Osteoblast (primary cell): ENCODE measurements around the gene NXPH4. TPM values are rescaled to one million over a fixed set of nuclear protein-coding genes. Genes with fewer than 3 reads are reported as not detected.
A peak's percentile ranks its signal among the peaks of the same experiment; 100 is the strongest.

Experiments used
- DNase-seq: peaks from one replicate; pipeline ENCODE4 v3.0.0; 2011; ENCODE audit warnings: low spot score, mixed read lengths; ENCODE audit not compliant: insufficient read length; ENCODE audit errors: missing footprints
- H2AFZ ChIP-seq: 2 replicates; pipeline ENCODE4 v1.6.0; 2011; ENCODE audit warnings: mild to moderate bottlenecking, low read length
- H3K27ac ChIP-seq: 2 replicates; pipeline ENCODE4 v1.5.1; 2011; ENCODE audit warnings: mild to moderate bottlenecking, low read depth, low read length, moderate library complexity
- H3K27me3 ChIP-seq: 2 replicates; pipeline ENCODE4 v1.6.0; 2012; ENCODE audit warnings: mild to moderate bottlenecking, control low read depth, inconsistent platforms, low read length, moderate library complexity; ENCODE audit not compliant: insufficient read depth
- H3K36me3 ChIP-seq: 2 replicates; pipeline ENCODE4 v1.5.1; 2011; ENCODE audit warnings: mild to moderate bottlenecking, low read length, control low read depth, moderate library complexity; ENCODE audit not compliant: insufficient read depth
- H3K4me1 ChIP-seq: 2 replicates; pipeline ENCODE4 v1.5.1; 2011; ENCODE audit warnings: mild to moderate bottlenecking, low read length, control low read depth, moderate library complexity; ENCODE audit not compliant: insufficient read depth
- H3K4me2 ChIP-seq: 2 replicates; pipeline ENCODE4 v1.6.0; 2011; ENCODE audit warnings: mild to moderate bottlenecking, low read length; ENCODE audit not compliant: insufficient read depth
- H3K4me3 ChIP-seq: fragments of 200-600 bp; sonication (generic); 3 replicates; pipeline ENCODE4 v1.5.1; 2012; ENCODE audit warnings: mild to moderate bottlenecking, low read length, inconsistent platforms; ENCODE audit not compliant: insufficient read depth
- H3K79me2 ChIP-seq: 2 replicates; pipeline ENCODE4 v1.6.0; 2012; ENCODE audit warnings: mild to moderate bottlenecking, low read length, control low read depth, inconsistent platforms; ENCODE audit not compliant: insufficient read depth
- H3K9me3 ChIP-seq: 2 replicates; pipeline ENCODE4 v1.5.1; 2011; ENCODE audit warnings: low read depth, low read length, control low read depth
- H4K20me1 ChIP-seq: 2 replicates; pipeline ENCODE4 v1.6.0; 2012; ENCODE audit warnings: mild to moderate bottlenecking, low read length, control low read depth; ENCODE audit not compliant: insufficient read depth
- small RNA-seq: library from RNA; depleted of rRNA; stranded (forward); fragments of <200 nt; gene quantifications from one replicate; pipeline ENCODE3, GENCODE V24; 2012
- total RNA-seq: library from RNA; depleted of rRNA; stranded (reverse); fragments of >200 nt; gene quantifications from 2 replicates; pipeline ENCODE4 v1.2.3, GENCODE V29; 2012
- TF ChIP-seq, protein P1 (sequence below): IDR thresholded peaks from 2 replicates; pipeline ENCODE4 v1.5.1; 2011; ENCODE audit warnings: mild to moderate bottlenecking, low read depth, low read length, moderate library complexity; ENCODE audit errors: extremely low read depth

NXPH4 gene
- total RNA-seq, 1 donor = 1.1 TPM

DNA sequence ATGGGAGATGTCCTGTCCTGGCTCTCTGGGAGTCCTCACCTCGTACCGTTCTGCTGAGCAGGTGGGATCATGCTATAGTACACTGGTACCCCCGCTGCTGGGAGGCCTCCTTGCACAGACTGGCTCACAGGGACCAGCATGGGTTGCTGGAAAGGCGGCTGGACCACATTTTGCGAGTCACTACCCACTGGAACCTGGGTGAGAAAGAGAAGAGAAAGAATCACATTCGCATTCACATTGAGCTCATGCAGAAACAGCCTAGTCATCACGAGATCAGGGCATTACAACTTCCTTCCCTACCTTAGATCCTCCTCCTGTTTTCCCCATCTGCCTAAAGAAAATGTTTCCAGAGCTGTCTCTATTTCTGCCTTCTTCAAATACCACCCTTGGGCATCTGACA, 51.7 kb downstream of the NXPH4 start:
- no peak for DNase-seq
- no peak overlapping the region for H3K27ac ChIP-seq

DNA sequence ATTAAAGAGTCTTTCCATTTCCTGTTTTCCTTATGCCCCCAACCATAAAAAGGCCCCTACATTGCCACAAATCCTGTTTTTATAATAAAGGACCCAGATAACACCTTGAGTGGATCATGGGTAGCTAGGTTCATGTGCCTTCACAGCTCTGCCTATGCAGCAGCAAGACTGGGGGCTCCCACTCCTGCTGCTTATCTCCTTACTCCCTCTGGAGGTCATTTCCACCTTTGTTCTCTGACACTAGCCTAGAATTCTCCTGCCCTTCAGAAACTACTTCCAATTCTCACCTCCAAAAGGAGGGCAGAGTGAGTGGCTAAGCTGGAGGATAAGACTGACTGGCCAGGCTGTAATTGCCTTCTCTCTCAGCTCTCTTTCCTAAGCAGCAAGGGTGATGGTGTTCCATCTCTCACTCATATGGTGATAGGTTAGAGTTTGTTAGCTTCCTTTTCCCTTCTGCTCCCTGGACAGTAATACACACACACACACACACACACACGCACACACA, 54.4 kb downstream of the NXPH4 start:
- H4K20me1 ChIP-seq = no peaks in the 10 kb centered on the region
- no peaks in the 10 kb centered on the region for H3K27me3 ChIP-seq
- H3K4me1 ChIP-seq = peaks cover 8% of the 10 kb centered on the region
- TF ChIP-seq, protein P1, sequence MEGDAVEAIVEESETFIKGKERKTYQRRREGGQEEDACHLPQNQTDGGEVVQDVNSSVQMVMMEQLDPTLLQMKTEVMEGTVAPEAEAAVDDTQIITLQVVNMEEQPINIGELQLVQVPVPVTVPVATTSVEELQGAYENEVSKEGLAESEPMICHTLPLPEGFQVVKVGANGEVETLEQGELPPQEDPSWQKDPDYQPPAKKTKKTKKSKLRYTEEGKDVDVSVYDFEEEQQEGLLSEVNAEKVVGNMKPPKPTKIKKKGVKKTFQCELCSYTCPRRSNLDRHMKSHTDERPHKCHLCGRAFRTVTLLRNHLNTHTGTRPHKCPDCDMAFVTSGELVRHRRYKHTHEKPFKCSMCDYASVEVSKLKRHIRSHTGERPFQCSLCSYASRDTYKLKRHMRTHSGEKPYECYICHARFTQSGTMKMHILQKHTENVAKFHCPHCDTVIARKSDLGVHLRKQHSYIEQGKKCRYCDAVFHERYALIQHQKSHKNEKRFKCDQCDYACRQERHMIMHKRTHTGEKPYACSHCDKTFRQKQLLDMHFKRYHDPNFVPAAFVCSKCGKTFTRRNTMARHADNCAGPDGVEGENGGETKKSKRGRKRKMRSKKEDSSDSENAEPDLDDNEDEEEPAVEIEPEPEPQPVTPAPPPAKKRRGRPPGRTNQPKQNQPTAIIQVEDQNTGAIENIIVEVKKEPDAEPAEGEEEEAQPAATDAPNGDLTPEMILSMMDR = no peak
- no peak overlapping the region for H3K4me2 ChIP-seq
- no peak overlapping the region for H2AFZ ChIP-seq
- DNase-seq = no peak
- no peaks in the 10 kb centered on the region for H3K9me3 ChIP-seq
- no peaks in the 10 kb centered on the region for H3K79me2 ChIP-seq
- H3K4me3 ChIP-seq = no peak overlapping the region
- H3K36me3 ChIP-seq = peaks cover 40% of the 10 kb centered on the region
- H3K27ac ChIP-seq = no peak overlapping the region

More for the DNA sequence above, 51.7 kb downstream of the NXPH4 start:
- no peaks in the 10 kb centered on the region for H4K20me1 ChIP-seq
- no peaks in the 10 kb centered on the region for H3K27me3 ChIP-seq
- no peak overlapping the region for H3K4me2 ChIP-seq
- H3K4me1 ChIP-seq = peaks cover 11% of the 10 kb centered on the region
- peaks cover 40% of the 10 kb centered on the region for H3K36me3 ChIP-seq
- TF ChIP-seq, protein P1 = no peak
- H3K4me3 ChIP-seq = no peak overlapping the region
- H3K9me3 ChIP-seq = no peaks in the 10 kb centered on the region
- H2AFZ ChIP-seq = no peak overlapping the region
- no peaks in the 10 kb centered on the region for H3K79me2 ChIP-seq

DNA sequence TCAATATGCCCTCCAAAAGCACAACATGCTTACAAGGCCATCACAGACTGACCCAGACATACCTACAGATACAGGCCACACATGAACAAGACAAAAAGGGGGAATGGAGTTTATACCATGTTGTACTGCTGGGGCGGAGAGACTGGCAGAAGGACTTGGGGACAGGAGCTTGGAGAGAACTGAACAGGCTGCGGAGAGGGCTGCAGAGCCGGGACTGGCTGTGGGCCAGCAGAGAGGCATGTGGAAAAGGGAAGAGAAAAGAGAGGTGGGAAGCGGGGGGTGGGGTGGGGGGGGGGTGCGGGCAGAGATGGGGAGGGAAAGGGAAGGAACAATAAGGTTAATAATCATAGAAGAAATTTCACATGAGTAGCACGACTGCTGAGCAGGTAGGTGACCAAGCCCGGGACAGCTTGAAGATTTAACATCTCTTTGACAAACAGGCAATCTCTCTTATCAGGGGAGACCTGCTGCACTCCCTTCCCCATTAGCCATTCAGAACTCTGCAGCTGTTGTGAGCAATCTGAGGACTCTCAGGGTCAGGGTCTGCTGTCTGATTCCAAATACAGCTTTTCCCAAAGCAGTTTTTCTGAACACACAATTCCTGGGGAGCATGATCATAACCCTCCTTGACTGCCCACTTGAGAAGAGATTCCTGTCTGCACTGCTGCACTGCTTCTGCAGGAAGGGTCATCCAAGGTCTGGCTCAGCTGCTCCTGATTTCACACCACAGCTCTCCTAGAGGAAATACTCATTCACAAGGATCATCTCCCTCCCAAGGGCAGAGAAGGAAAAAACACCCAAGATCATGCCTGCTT, 56.0 kb downstream of the NXPH4 start:
- TF ChIP-seq, protein P1 = no peak
- no peak for DNase-seq
- Histone ChIP-seq H3K4me3 (no peak overlapping the region), H3K4me1 (peaks cover 8% of the 10 kb centered on the region), H3K4me2 (no peak overlapping the region), H3K9me3 (no peaks in the 10 kb centered on the region), H4K20me1 (no peaks in the 10 kb centered on the region), H2AFZ (no peak overlapping the region), H3K27ac (no peak overlapping the region), H3K79me2 (no peaks in the 10 kb centered on the region), H3K36me3 (peaks cover 34% of the 10 kb centered on the region), H3K27me3 (no peaks in the 10 kb centered on the region)

DNA sequence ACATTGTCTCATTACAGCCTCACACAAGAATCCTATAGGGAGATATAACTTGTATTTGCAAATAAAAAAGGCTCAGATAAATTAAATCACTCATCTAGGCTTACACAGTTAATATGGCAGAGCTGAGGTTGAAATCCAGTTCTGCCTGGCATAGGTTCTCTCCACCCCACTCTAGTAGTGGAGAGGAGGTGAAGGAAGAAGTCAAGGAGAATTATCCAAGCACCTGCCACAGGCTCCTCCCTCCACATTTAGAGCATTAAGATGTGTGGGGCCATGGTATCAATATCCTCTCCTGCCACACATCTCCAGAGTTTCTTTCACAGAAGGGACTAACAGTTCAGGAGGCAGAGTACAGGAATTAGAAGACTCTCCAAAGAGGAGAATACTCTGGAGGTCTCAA, 56.9 kb downstream of the NXPH4 start:
- no peak for DNase-seq
- Histone ChIP-seq H3K27ac (no peak overlapping the region), H3K4me1 (peaks cover 8% of the 10 kb centered on the region), H3K79me2 (no peaks in the 10 kb centered on the region), H3K4me3 (no peak overlapping the region), H3K9me3 (no peaks in the 10 kb centered on the region), H3K36me3 (peaks cover 37% of the 10 kb centered on the region), H2AFZ (no peak overlapping the region), H4K20me1 (no peaks in the 10 kb centered on the region), H3K27me3 (no peaks in the 10 kb centered on the region), H3K4me2 (no peak overlapping the region)
- TF ChIP-seq, protein P1 = no peak

Small RNAs within 50 kb of the gene (small RNA-seq; reads per million reads assigned to genes)
- 5.6 reads per million, percentile 88 among the genes with 10 or more reads in this experiment for gene MIR1228

Other genes with a start within 250 kb of the NXPH4 start
- gene ZBTB39, start 210.2 kb upstream of the NXPH4 start, total RNA-seq = 4.4 and 4.7 TPM in 2 replicates
- gene TAC3, start 200.3 kb upstream of the NXPH4 start, total RNA-seq = not detected in 2 replicates
- gene MYO1A, start 166.7 kb upstream of the NXPH4 start, total RNA-seq = under 0.01 TPM in 1 of 2 replicates, not detected in the other
- 6.5 and 7.7 TPM in 2 replicates for gene NEMP1, start 138.0 kb upstream of the NXPH4 start, total RNA-seq
- 53.6 and 70.9 TPM in 2 replicates for gene NAB2, start 127.7 kb upstream of the NXPH4 start, total RNA-seq
- gene STAT6, start 105.4 kb upstream of the NXPH4 start, total RNA-seq = 149 and 167 TPM in 2 replicates
- 744 and 789 TPM in 2 replicates for gene LRP1, start 88.3 kb upstream of the NXPH4 start, total RNA-seq
- gene LRP1-AS, start 69.2 kb upstream of the NXPH4 start, total RNA-seq = not detected in 2 replicates
- 384 and 408 TPM in 2 replicates for gene SHMT2, start 12.9 kb downstream of the NXPH4 start, total RNA-seq
- gene STAC3, start 34.4 kb downstream of the NXPH4 start, total RNA-seq = 0.36 and 0.59 TPM in 2 replicates
- 23.2 and 25.0 TPM in 2 replicates for gene R3HDM2, start 214.2 kb downstream of the NXPH4 start, total RNA-seq
- not detected in 2 replicates for gene INHBC, start 218.0 kb downstream of the NXPH4 start, total RNA-seq
- gene INHBE, start 238.5 kb downstream of the NXPH4 start, total RNA-seq = 0.88 and 3.3 TPM in 2 replicates
- gene GLI1, start 243.0 kb downstream of the NXPH4 start, total RNA-seq = 0.29 and 0.36 TPM in 2 replicates